ENCODE data around the gene DGKA. TPM values are rescaled to one million over a fixed set of nuclear protein-coding genes. Genes with fewer than 3 reads are reported as not detected.
"Not testable (repeated sequence)": the region's sequence is repeated elsewhere in the genome, so short reads cannot be mapped to it uniquely, and the experiment has no call there.

DGKA gene
- total RNA-seq, 4 donors from 2014 or later, result 24.0 to 183 (median 55.1) TPM

GRCh38 chr12:55915482-55915859 lies 15.5 kb upstream of the DGKA start:
- no peaks in the 10 kb centered on the region for H3K9me3 ChIP-seq
- intact Hi-C loops (cut with DNase I; ENCODE audit: low total_unique reads), result no loop called here
- no peaks in the 10 kb centered on the region for H3K4me1 ChIP-seq
- no peak for TF ChIP-seq POLR2A (IDR thresholded peaks at IDR 0.05)
- no peak for TF ChIP-seq CTCF (IDR thresholded peaks at IDR 0.05)
- no peak for DNase-seq
- no peaks in the 10 kb centered on the region for H3K27me3 ChIP-seq
- no peaks in the 10 kb centered on the region for H3K36me3 ChIP-seq
- no peak overlapping the region for H3K4me3 ChIP-seq
- H3K27ac ChIP-seq, result no peak overlapping the region

GRCh38 chr12:55919032-55919431 lies 11.9 kb upstream of the DGKA start:
- intact Hi-C loops (cut with DNase I; ENCODE audit: low total_unique reads); H3K36me3 ChIP-seq; H3K27me3 ChIP-seq; H3K4me1 ChIP-seq; H3K27ac ChIP-seq; H3K4me3 ChIP-seq; DNase-seq; H3K9me3 ChIP-seq: not testable (repeated sequence)

- intact Hi-C loops (cut with DNase I; ENCODE audit: low total_unique reads), result no loop called here
- Histone ChIP-seq H3K36me3 (no peaks in the 10 kb centered on the region), H3K9me3 (no peaks in the 10 kb centered on the region), H3K4me3 (no peak overlapping the region), H3K27me3 (no peaks in the 10 kb centered on the region), H3K4me1 (peaks cover 0 to 9% of the 10 kb centered on the region in 2 donors), H3K27ac (no peak overlapping the region)
- TF ChIP-seq POLR2A (IDR thresholded peaks at IDR 0.05) (no peak), CTCF (IDR thresholded peaks at IDR 0.05) (no peak)
- no peak for DNase-seq
Measured at GRCh38 chr12:55922126-55922525, 8.8 kb upstream of the DGKA start.

GRCh38 chr12:55923648-55924047 lies 7.3 kb upstream of the DGKA start:
- intact Hi-C loops (cut with DNase I; ENCODE audit: low total_unique reads), result not testable (repeated sequence)

GRCh38 chr12:55925371-55925770 lies 5.6 kb upstream of the DGKA start:
- Histone ChIP-seq H3K4me3 (no peak overlapping the region), H3K27me3 (no peaks in the 10 kb centered on the region), H3K9me3 (no peaks in the 10 kb centered on the region), H3K4me1 (peaks cover 3 to 9% of the 10 kb centered on the region in 2 donors), H3K36me3 (no peaks in the 10 kb centered on the region), H3K27ac (no peak overlapping the region)
- TF ChIP-seq CTCF (IDR thresholded peaks at IDR 0.05) (no peak), POLR2A (IDR thresholded peaks at IDR 0.05) (no peak)
- no peak for DNase-seq
- intact Hi-C loops (cut with DNase I; ENCODE audit: low total_unique reads), result no loop called here

More at GRCh38 chr12:55923648-55924047, 7.3 kb upstream of the DGKA start:
- not testable (repeated sequence) for H3K4me1 ChIP-seq, H3K36me3 ChIP-seq, H3K4me3 ChIP-seq, H3K9me3 ChIP-seq, H3K27ac ChIP-seq, H3K27me3 ChIP-seq, DNase-seq

- intact Hi-C loops (cut with DNase I; ENCODE audit: low total_unique reads), result no loop called here
- Histone ChIP-seq H3K4me1 (peaks cover 3 to 9% of the 10 kb centered on the region in 2 donors), H3K36me3 (no peaks in the 10 kb centered on the region), H3K27me3 (no peaks in the 10 kb centered on the region), H3K4me3 (peak overlapping the region; percentile 62 to 80), H3K9me3 (no peaks in the 10 kb centered on the region), H3K27ac (peak overlapping the region; percentile 91 to 95)
- no peak for TF ChIP-seq CTCF (IDR thresholded peaks at IDR 0.05)
- TF ChIP-seq POLR2A (IDR thresholded peaks at IDR 0.05), result no peak
- no peak for DNase-seq
Measured at GRCh38 chr12:55925870-55926737, 4.9 kb upstream of the DGKA start.
